ENCODE data around the gene TNFRSF4.

The TNFRSF4 gene

GRCh38 chr1:1189111-1189510 lies 24.8 kb downstream of the TNFRSF4 start:
- no peak for DNase-seq (ENCODE audit: low read depth)
- H3K4me3 ChIP-seq (ENCODE audit: low read length) = no peak overlapping the region
- TF ChIP-seq, protein P1, sequence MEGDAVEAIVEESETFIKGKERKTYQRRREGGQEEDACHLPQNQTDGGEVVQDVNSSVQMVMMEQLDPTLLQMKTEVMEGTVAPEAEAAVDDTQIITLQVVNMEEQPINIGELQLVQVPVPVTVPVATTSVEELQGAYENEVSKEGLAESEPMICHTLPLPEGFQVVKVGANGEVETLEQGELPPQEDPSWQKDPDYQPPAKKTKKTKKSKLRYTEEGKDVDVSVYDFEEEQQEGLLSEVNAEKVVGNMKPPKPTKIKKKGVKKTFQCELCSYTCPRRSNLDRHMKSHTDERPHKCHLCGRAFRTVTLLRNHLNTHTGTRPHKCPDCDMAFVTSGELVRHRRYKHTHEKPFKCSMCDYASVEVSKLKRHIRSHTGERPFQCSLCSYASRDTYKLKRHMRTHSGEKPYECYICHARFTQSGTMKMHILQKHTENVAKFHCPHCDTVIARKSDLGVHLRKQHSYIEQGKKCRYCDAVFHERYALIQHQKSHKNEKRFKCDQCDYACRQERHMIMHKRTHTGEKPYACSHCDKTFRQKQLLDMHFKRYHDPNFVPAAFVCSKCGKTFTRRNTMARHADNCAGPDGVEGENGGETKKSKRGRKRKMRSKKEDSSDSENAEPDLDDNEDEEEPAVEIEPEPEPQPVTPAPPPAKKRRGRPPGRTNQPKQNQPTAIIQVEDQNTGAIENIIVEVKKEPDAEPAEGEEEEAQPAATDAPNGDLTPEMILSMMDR (conservative IDR thresholded peaks at IDR 0.05; ENCODE audit: low read depth, low read length) = no peak

GRCh38 chr1:1187938-1188337 lies 26.0 kb downstream of the TNFRSF4 start:
- TF ChIP-seq, protein P1 (conservative IDR thresholded peaks at IDR 0.05; ENCODE audit: low read depth, low read length) = no peak
- H3K4me3 ChIP-seq (ENCODE audit: low read length) = no peak overlapping the region
- DNase-seq (ENCODE audit: low read depth) = no peak

DNA sequence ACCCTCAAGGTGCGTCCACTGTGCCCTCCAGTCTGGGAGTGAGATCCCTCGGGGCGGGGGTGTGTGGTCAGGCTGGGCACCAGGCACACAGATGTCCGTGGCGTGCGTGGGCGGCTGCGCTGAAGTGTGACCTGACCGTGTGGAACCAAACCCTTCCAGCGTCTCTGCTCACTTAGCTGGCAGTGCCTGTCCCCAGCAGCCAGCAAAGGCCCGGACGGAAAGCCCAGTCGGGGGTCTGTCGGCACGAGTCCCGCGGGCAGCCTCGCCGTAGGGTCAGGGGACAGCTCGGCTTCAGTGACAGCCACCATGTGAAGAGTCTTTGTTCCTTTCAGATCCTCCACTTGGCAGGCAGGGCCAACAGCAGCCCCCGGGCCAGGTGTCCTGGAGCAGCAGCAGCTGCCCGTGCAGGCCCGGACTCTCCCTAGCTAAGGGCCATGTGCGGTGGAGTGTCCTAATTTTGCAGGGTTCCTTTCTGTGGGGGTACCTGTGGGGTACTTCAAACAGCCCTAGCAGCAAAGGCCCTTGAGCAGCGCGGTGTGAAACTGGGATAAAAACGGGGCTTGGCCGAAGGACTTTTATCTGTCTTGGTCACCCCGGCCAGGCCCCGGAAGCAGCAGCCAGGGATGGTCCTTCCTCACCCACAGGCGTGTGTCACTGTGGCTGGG lies 28.7 kb downstream of the TNFRSF4 start:
- DNase-seq (ENCODE audit: low read depth) = no peak
- H3K4me3 ChIP-seq (ENCODE audit: low read length) = no peak overlapping the region
- TF ChIP-seq, protein P1 (conservative IDR thresholded peaks at IDR 0.05; ENCODE audit: low read depth, low read length) = no peak

DNA sequence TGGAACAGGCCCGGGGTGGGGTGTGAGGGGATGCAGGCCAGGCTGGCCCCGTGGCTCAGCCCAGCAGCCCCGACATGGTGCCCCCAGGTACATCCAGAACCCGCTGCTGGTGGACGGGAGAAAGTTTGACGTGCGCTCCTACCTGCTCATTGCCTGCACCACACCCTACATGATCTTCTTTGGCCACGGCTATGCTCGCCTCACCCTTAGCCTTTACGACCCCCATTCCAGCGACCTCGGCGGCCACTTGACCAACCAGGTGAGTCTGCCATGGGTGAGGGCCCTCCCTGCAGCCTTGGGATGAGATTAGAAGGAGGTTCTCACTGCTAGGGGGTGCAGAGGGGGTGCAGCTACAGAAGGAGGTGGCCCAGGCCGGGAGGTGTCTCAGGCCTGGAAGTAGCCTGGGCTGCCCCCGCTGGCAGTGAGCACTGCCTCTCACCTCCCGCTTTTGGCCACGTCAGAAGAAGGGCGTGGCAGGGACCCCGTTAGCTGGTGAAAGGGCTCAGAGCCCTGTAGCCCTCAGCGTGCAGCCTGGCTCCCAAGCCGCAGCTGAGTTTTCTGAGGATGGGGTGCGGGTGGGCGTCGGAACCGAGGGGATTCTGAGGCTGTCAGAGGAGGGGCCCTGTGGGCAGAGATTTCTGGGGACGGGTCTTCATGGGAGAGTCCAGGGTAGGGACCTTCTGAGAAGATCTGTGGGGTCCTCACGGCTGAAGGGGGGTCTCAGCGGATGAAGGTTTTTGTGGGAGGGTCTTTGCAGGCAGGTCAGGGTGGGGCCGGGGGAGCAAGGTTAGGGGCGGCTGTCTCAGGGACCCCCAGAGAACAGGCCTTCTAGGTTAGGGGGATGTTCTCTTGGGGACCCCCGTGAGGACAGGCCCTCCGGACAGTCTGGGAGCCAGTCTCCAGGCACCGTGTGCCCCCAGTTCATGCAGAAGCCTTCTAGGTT lies 29.8 kb downstream of the TNFRSF4 start:
- no peak overlapping the region for H3K4me3 ChIP-seq (ENCODE audit: low read length)
- TF ChIP-seq, protein P1 (conservative IDR thresholded peaks at IDR 0.05; ENCODE audit: low read depth, low read length) = no peak
- DNase-seq (ENCODE audit: low read depth) = no peak

- no peak for DNase-seq (ENCODE audit: low read depth)
- H3K4me3 ChIP-seq (ENCODE audit: low read length) = no peak overlapping the region
- TF ChIP-seq, protein P1 (conservative IDR thresholded peaks at IDR 0.05; ENCODE audit: low read depth, low read length) = no peak
Observed at GRCh38 chr1:1183221-1183747, 30.7 kb downstream of the TNFRSF4 start.

- H3K4me3 ChIP-seq (ENCODE audit: low read length) = no peak overlapping the region
- TF ChIP-seq, protein P1 (conservative IDR thresholded peaks at IDR 0.05; ENCODE audit: low read depth, low read length) = no peak
- DNase-seq (ENCODE audit: low read depth) = no peak
Observed at GRCh38 chr1:1182491-1183220, 31.3 kb downstream of the TNFRSF4 start.

Measured in retinal pigment epithelial cell (primary cell).